HG03103 (cell line): ENCODE results near the gene STK40.
A peak's percentile ranks its signal among the peaks of the same experiment; 100 is the strongest.

ENCODE experiments used
- ATAC-seq: cut with Tn5 transposase; IDR thresholded peaks from one replicate; pipeline ENCODE4 v1.9.1; 2021; ENCODE audit warnings: low read depth; ENCODE audit not compliant: unreplicated experiment

STK40 gene, protein sequence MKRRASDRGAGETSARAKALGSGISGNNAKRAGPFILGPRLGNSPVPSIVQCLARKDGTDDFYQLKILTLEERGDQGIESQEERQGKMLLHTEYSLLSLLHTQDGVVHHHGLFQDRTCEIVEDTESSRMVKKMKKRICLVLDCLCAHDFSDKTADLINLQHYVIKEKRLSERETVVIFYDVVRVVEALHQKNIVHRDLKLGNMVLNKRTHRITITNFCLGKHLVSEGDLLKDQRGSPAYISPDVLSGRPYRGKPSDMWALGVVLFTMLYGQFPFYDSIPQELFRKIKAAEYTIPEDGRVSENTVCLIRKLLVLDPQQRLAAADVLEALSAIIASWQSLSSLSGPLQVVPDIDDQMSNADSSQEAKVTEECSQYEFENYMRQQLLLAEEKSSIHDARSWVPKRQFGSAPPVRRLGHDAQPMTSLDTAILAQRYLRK

GRCh38 chr1:36385410-36386264 is at the start of gene STK40:
STK40 (minus strand) TSS chr1:36385924; CDS start chr1:36361332, 24,592 bp downstream.
- peak; percentile 77 for ATAC-seq

- ATAC-seq: no peak
These were observed 47.4 kb upstream of the STK40 start for GRCh38 chr1:36433102-36433501.

GRCh38 chr1:36432616-36433015 is 46.9 kb upstream of the STK40 start:
- no peak for ATAC-seq

DNA sequence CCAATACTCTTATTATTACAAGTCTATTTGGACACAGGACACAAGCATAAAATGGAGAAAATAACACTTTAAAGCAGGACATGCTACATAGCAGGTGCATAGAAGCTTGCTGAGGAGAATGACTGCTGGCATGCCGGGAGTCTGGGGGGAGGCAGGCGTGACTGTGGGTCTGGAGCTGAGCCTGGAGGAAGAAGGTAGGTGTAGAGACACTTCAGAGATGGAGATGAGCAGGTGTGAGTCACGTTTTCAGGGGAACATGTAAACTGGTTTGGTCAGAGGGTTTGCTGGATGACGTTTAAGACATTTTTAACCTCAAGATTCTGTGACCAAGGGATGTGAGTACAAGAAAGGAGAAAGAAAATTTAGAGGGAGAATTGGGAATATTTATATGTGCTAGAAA is 40.1 kb upstream of the STK40 start:
- ATAC-seq: no peak

DNA sequence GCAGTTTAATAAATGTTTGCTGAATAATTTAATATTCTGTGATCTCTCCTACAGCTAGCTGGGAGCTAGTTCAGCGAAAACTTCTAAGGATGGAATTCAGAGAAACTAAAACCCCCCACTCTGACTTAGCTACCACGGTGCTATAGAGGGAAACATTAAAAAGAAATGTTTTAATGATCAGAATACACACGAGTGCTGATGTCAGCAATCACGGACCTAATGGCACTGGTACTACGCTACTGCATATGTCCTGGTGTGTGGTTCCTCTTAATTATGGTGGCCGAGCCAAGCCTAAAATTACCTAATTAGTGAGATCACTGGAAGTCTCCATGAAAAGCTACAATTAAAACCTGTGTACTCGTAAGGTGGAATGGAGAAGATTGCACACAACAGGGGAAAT is 35.9 kb upstream of the STK40 start:
- no peak for ATAC-seq

- no peak for ATAC-seq
These were observed 35.2 kb upstream of the STK40 start for GRCh38 chr1:36420836-36421317.

- no peak for ATAC-seq
These were observed 34.7 kb upstream of the STK40 start for GRCh38 chr1:36420409-36420808.

- no peak for ATAC-seq
These were observed 33.8 kb upstream of the STK40 start for GRCh38 chr1:36419569-36419968.

DNA sequence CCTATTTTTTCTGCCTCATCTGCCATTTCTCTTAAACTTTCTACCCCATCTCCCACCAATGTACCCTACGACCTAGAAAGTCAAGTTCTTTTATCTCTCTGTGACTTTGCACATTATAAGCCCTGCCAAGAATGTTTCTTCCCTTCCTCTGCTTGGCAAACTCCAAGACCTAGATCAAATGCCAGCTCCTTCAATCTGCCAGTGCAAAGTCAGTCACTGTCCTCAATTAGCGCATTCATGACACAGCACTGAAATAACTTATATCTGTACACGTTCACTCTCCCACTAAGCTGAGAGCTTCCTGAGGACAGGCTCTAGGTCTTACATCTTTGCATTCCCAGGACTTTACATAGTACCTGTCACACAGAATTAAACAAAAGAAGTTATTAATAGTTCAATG is 33.4 kb upstream of the STK40 start:
- ATAC-seq: no peak

DNA sequence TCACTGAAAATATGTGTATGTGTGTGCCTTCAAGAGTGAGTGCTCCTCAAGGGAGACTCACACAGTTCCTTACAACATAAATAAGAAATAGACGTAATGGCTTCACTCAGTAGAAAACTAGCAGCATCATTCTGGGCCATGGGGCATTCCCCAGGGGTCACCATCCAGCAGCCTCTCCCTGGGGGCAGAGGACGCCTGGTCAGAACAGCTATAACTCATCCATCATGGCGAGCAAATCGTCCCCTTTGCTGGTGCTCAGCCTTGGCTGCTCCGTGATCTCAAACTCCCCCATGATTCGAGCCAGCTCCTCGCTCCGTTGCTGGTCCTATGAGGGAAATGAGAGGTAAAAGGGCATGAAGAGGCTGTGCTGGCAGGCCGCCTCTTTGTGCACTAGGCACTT is 32.2 kb upstream of the STK40 start:
- ATAC-seq: no peak

DNA sequence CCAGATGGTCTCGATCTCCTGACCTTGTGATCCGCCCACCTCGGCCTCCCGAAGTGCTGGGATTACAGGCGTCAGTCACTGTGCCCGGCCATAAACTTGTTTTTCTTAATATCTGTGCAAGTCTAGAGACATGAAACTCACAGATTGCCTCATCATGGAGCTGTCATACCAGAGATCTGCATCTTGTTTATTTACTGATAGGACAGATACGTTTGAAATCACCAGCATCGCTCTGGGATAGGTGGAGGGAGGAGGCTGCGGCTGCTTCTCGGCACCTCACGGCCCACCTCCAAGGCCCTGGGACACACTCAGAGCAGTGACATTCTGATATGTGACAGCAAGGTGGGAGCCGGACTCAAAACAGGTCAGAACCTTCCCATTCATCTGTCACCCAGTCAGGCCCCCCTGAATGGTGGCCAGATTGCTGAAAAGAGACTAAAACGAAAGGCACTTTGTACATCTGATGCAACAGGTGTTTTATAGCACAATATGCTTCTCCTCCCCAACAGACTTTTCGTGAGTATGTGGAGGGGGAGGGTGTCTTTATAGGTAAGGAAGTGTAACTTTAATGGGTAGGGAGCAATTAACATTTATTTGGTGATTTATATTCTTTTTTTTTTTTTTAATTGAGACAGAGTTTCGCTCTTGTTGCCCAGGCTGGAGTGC is 30.1 kb upstream of the STK40 start:
- no peak for ATAC-seq

GRCh38 chr1:36414384-36414783 is 28.7 kb upstream of the STK40 start:
- no peak for ATAC-seq

DNA sequence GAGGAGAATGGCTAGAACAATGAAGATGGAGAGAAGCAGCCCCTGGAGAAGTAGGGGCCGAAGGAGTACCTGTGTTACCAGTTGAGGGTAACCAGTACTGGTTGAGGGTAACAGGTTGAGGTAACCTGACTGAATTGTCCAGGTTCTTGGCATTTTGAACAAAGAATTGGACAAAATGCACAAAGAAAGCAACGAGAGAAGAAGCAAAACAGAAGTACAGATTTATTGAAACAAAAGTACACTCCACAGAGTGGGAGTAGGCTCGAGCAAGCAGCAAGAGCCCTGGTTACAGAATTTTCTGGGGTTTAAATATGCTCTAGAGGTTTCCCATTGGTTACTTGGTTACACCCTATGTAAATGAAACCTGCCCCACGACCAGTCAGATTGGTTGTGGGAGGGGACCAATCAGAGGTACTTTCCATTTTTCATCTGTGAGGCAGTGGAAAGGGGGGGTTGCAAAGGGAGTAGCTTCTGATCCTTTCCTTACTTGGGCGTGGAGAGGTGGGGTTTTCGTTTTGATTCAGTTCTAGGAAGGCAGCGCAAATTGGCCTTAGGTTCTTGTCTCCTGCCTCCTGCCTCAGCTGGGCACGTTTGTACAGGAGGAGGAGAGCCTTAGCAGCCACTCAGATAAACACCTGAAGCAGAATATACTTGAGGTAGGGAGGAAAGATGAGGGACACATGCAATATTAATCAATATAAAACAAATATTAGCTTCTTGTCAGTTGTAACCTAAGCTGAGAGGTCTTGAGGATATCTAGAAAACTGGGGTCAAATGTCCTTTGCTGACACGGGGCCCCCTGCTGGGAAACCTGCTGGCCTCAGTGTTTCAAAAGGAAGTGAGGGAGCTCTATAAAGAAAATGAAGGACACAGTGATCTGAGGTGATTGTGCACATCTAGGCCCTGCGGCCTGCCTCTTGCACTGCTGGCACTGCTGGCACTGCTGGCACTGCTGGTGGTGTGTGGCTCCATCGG is 26.2 kb upstream of the STK40 start:
- no peak for ATAC-seq

DNA sequence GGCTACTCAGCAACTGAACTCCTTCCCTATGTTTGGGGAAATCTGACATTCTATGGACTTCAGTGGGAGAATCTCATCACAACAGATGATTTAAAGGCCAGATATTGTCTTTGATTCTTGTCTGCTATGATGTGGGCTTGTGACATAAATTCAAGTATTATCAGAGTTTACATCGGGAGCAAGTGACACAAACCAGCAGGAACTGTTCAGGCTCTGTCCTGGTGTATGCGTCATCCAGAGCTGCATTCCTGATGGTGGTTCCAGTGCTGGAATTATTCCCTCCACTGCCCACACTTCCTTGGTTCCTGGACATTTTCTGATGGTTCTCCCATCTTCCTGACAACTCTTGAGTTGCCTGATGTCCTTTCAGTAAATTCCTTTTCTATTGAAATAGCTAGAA is 22.8 kb upstream of the STK40 start:
- no peak for ATAC-seq

- no peak for ATAC-seq
These were observed 20.7 kb upstream of the STK40 start for GRCh38 chr1:36406440-36406839.

DNA sequence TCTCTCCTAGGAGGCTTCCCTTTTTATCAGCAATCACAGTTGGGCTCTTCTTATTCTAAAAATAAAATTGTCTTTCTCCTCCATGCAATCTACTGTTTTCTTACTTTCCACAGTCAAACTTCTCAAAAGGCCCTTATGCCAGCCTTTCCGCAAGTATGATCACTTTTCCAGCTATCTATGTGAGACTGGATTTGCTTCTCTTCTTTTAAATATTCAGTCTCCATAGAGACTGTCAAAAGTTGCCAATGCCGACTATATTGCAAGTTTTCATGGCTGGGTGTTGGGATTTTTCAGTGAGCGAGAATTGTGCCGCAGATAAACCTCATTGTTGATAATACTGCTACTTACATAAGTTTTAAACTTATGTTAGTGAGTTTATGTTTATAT is 16.8 kb upstream of the STK40 start:
- ATAC-seq: no peak

DNA sequence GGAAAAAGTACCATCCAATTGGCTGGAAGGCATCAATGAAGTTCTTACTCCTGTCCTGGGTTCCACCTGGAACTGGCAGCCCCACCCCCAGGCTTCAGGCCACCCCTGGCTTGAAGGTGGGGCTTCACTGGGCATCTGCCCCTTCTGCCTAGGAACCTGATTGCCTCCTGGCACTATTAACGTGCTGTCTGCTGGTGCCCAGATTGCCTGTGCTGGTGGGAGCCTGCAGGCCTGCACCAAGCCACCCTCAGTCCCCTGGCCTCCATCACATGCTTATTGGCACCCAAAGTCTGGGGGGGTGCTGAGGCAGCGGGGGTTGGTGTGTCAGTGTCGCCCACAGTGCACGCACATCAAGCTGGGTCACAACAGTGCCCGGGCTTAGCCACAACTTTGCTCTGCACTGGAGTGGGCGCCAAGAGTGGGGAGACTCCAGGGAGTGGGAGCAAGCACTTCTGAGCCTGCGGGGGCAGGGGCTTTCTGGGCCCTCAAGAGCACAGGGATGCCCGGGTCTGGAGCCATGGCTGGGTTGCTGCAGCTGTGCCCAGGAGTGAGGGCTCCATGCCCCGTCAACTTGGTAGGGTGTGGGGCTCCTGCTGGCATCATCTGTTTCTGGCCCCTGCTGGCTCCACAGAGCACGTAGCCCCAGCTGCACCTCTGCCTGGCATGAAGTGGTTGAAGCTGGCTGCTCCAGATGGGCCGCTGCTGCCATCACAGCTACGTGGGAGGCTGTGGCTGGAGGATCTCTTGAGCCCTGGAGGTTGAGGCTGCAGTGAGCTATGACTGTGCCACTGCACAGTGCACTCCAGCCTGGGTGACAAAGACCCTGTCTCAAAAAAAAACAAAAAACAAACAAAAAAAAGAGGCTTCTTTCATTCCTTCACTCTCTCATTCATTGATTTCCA is 16.1 kb upstream of the STK40 start:
- ATAC-seq: no peak

- ATAC-seq: no peak
These were observed 15.3 kb upstream of the STK40 start for GRCh38 chr1:36400825-36401601.
